Gastroesophageal sphincter (tissue), 4 donors: ENCODE results near the gene ADCY9. TPM values are rescaled to one million over a fixed set of nuclear protein-coding genes. Genes with fewer than 3 reads are reported as not detected.
A peak's percentile ranks its signal among the peaks of the same experiment; 100 is the strongest.

ENCODE experiments used
- ATAC-seq: fragments of 150-250 bp; one replicate; pipeline ENCODE4 v1.9.1; 2016; ENCODE audit warnings: mild to moderate bottlenecking, moderate library complexity
- H3K27ac ChIP-seq, 4 donors: fragments of 200-600 bp; sonication (generic) in 3 of 4; 1 replicate in 3 of 4; 2 replicates in 1 of 4; pipeline ENCODE4 v1.5.1; 2016 to 2019
- H3K27me3 ChIP-seq: fragments of 200-600 bp; sonication (generic); one replicate; pipeline ENCODE4 v1.5.1; 2019
- H3K36me3 ChIP-seq, 2 donors: fragments of 200-600 bp; sonication (generic); one replicate each; pipeline ENCODE4 v1.5.1; 2019; ENCODE audit warnings: control low read depth in 1 of 2
- H3K4me1 ChIP-seq, 3 donors: fragments of 200-600 bp; sonication (generic); 1 replicate in 2 of 3; 2 replicates in 1 of 3; pipeline ENCODE4 v1.5.1; 2016 to 2019; ENCODE audit warnings: control low read depth in 2 of 3
- H3K4me3 ChIP-seq, 2 donors: fragments of 200-600 bp; sonication (generic); one replicate each; pipeline ENCODE4 v1.5.1; 2019; ENCODE audit warnings: mild to moderate bottlenecking in 1 of 2, moderate library complexity in 1 of 2
- H3K9me3 ChIP-seq, 3 donors: fragments of 200-600 bp; sonication (generic); one replicate each; pipeline ENCODE4 v1.5.1; 2017 to 2019; ENCODE audit warnings: control low read depth in 2 of 3
- EP300 ChIP-seq: sonication (generic); formaldehyde crosslinking; IDR thresholded peaks from one replicate; pipeline ENCODE4 v1.6.1; 2017; ENCODE audit warnings: antibody characterized with exemption, mild to moderate bottlenecking
- POLR2A ChIP-seq, 2 donors: fragments of 450-650 bp; IDR thresholded peaks; one replicate each; pipeline ENCODE4 v1.6.1; 2017; ENCODE audit warnings: antibody characterized with exemption in 2 of 2, mild to moderate bottlenecking in 2 of 2, moderate library complexity in 1 of 2
- POLR2AphosphoS5 ChIP-seq: sonication (generic); formaldehyde crosslinking; IDR thresholded peaks from one replicate; pipeline ENCODE4 v1.6.1; 2017; ENCODE audit warnings: antibody characterized with exemption
- WGBS, 2 donors: methylation state at CpG; one replicate each; pipeline ENCODE4 v1.1.5; 2018; ENCODE audit warnings: low coverage in 1 of 2; 5-methylcytosine and 5-hydroxymethylcytosine counted together
- total RNA-seq, 4 donors: library from RNA; depleted of rRNA; stranded (reverse); fragments of >200 nt; gene quantifications; one replicate each; pipeline ENCODE4 v1.1.0, GENCODE V29; 2016
- TF ChIP-seq, protein P1 (sequence below), 4 experiments: fragments of 200-600 bp in 2 of 4; fragments of 450-650 bp in 2 of 4; sonication (generic) in 1 of 4; IDR thresholded peaks; one replicate each; pipeline ENCODE4 v1.5.1; 2017 to 2019; ENCODE audit warnings: antibody characterized with exemption in 4 of 4, mild to moderate bottlenecking in 2 of 4, moderate library complexity in 2 of 4

The ADCY9 gene
- total RNA-seq, 4 donors from 2014 or later = 33.0 to 83.5 (median 43.4) TPM

GRCh38 chr16:4010225-4011158 lies 105.8 kb downstream of the ADCY9 start:
- Histone ChIP-seq H3K9me3 (no peaks in the 10 kb centered on the region), H3K27me3 (no peaks in the 10 kb centered on the region), H3K4me3 (no peak overlapping the region), H3K36me3 (peaks cover 0 to 8% of the 10 kb centered on the region in 2 donors), H3K27ac (peak overlapping the region in 3 of 4 donors; percentile 7 to 60 (median 17)), H3K4me1 (peaks cover 0 to 17% (median 6%) of the 10 kb centered on the region in 3 donors)
- whole genome bisulfite sequencing, 2 donors = 57 to 78% methylated on average over 8 to 16 of the region's 32 CpGs
- no peak for ATAC-seq
- TF ChIP-seq POLR2AphosphoS5 (no peak), POLR2A (IDR thresholded peaks at IDR 0.05) (no peak), EP300 (no peak)
- TF ChIP-seq, protein P1, sequence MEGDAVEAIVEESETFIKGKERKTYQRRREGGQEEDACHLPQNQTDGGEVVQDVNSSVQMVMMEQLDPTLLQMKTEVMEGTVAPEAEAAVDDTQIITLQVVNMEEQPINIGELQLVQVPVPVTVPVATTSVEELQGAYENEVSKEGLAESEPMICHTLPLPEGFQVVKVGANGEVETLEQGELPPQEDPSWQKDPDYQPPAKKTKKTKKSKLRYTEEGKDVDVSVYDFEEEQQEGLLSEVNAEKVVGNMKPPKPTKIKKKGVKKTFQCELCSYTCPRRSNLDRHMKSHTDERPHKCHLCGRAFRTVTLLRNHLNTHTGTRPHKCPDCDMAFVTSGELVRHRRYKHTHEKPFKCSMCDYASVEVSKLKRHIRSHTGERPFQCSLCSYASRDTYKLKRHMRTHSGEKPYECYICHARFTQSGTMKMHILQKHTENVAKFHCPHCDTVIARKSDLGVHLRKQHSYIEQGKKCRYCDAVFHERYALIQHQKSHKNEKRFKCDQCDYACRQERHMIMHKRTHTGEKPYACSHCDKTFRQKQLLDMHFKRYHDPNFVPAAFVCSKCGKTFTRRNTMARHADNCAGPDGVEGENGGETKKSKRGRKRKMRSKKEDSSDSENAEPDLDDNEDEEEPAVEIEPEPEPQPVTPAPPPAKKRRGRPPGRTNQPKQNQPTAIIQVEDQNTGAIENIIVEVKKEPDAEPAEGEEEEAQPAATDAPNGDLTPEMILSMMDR (IDR thresholded peaks at IDR 0.05) = no peak

- Histone ChIP-seq H3K36me3 (peaks cover 0 to 8% of the 10 kb centered on the region in 2 donors), H3K9me3 (no peaks in the 10 kb centered on the region), H3K27ac (no peak overlapping the region), H3K4me3 (no peak overlapping the region), H3K27me3 (no peaks in the 10 kb centered on the region), H3K4me1 (peaks cover 0 to 15% (median 6%) of the 10 kb centered on the region in 3 donors)
- TF ChIP-seq EP300 (no peak), POLR2AphosphoS5 (no peak), POLR2A (IDR thresholded peaks at IDR 0.05) (no peak)
- TF ChIP-seq, protein P1 (IDR thresholded peaks at IDR 0.05) = no peak
- 94 to 98% methylated on average over 4 to 6 of the region's 6 CpGs for WGBS, 2 donors
- no peak for ATAC-seq
Observed at GRCh38 chr16:4009177-4009576, 107.1 kb downstream of the ADCY9 start.

DNA sequence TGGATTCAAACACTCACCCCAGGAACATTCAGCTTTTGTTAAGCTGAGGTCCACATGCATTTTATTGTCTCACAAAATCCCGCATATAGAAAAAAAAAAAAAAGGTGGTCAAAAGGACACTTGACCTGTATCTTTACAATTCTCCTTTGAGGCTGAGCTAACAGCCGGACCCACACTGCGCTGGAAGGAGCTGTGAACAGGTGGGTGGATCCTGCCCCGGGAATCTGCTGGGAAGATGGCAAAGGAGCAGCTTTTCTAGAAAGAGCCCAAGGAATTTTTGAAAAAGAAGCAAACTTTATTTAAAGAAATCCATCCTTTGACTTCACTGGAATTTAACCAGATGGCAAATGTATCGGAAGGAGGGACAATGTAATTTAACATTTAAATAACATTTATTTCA lies 108.1 kb downstream of the ADCY9 start:
- 77 to 90% methylated on average over 2 to 4 of the region's 5 CpGs for WGBS, 2 donors
- no peak for ATAC-seq
- Histone ChIP-seq H3K4me1 (peaks cover 0 to 6% (median 6%) of the 10 kb centered on the region in 3 donors), H3K9me3 (no peaks in the 10 kb centered on the region), H3K4me3 (no peak overlapping the region), H3K36me3 (peaks cover 0 to 8% of the 10 kb centered on the region in 2 donors), H3K27me3 (no peaks in the 10 kb centered on the region), H3K27ac (no peak overlapping the region)
- TF ChIP-seq EP300 (no peak), POLR2A (IDR thresholded peaks at IDR 0.05) (no peak), POLR2AphosphoS5 (no peak)
- TF ChIP-seq, protein P1 (IDR thresholded peaks at IDR 0.05) = no peak

DNA sequence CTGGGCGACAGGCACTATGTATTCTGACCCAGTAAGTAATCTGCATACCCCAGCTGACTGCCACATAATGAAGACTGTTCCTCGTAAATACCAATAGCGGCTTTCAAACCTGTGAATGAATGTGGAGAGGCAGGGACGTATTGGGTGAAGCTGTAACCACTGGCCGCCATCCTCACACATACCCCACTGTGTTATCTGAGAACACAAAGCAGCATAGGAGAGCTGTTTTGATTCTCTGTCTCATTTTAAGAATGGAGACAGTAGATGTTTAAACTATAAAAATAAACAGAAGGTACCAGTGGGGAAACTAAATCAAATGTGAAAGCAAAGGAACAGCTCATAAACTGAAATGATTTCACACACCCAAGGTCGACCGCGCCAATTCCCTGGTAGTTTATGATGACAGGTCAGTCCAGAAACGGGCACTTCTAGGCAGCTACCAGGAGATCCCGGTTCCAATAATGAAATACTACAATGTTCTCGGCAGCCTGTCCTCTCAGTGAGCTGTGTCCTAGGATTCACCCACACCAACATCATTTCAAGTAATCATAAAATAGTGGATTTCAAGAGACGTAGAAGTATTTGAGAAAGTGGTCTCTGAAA lies 109.7 kb downstream of the ADCY9 start:
- H3K4me1 ChIP-seq = no peaks in the 10 kb centered on the region
- no peaks in the 10 kb centered on the region for H3K9me3 ChIP-seq
- H3K36me3 ChIP-seq = peaks cover 0 to 8% of the 10 kb centered on the region in 2 donors
- 70% methylated on average over 11 to 12 of the region's 12 CpGs for WGBS, 2 donors
- no peak for ATAC-seq
- H3K4me3 ChIP-seq = no peak overlapping the region
- TF ChIP-seq, protein P1 (IDR thresholded peaks at IDR 0.05) = no peak
- TF ChIP-seq EP300 = no peak
- no peak for TF ChIP-seq POLR2A (IDR thresholded peaks at IDR 0.05)
- no peak for TF ChIP-seq POLR2AphosphoS5
- no peaks in the 10 kb centered on the region for H3K27me3 ChIP-seq
- H3K27ac ChIP-seq = no peak overlapping the region
